H1 (cell line): ENCODE results near the gene BCL2. TPM values are rescaled to one million over a fixed set of nuclear protein-coding genes. Genes with fewer than 3 reads are reported as not detected.

ENCODE experiments used
- CTCF ChIA-PET: fragments of 300-600 bp; sonication (Branson Sonifier 250); formaldehyde crosslinking; loops from one replicate; lab custom pipeline; 2021; ENCODE audit not compliant: partially characterized antibody; lab: Charles Lee
- POLR2A ChIA-PET: fragments of 300-600 bp; sonication (Branson Sonifier 250); formaldehyde crosslinking; loops from one replicate; lab custom pipeline; 2021; ENCODE audit warnings: inconsistent platforms; ENCODE audit not compliant: partially characterized antibody; lab: Charles Lee
- DNase-seq, 2 experiments: peaks; one replicate each; pipeline versions ENCODE4 v3.0.0 to v3.0.0-alpha.2; 2010 to 2022; ENCODE audit warnings: low spot score in 2 of 2, low read depth in 1 of 2, mixed read lengths in 1 of 2
- FAIRE-seq: peaks from 2 replicates; lab custom pipeline; 2011; peaks lifted over from hg19 to GRCh38; lab: Jason Lieb, UNC
- H2AFZ ChIP-seq: 2 replicates; pipeline ENCODE4 v1.8.1; 2012; ENCODE audit warnings: low read length, inconsistent platforms
- H2AK5ac ChIP-seq: 2 replicates; pipeline ENCODE4 v1.6.1; 2013; ENCODE audit warnings: low read depth, low read length
- H2BK120ac ChIP-seq: replicated peaks from 2 replicates; pipeline ENCODE3; 2013; ENCODE audit warnings: low read depth, low read length, inconsistent platforms
- H2BK12ac ChIP-seq: 2 replicates; pipeline ENCODE4 v1.6.1; 2013; ENCODE audit warnings: low read depth, low read length
- H2BK15ac ChIP-seq: 2 replicates; pipeline ENCODE4 v1.6.1; 2013; ENCODE audit warnings: low read length
- H2BK20ac ChIP-seq: 2 replicates; pipeline ENCODE4 v1.6.1; 2013; ENCODE audit warnings: low read length
- H2BK5ac ChIP-seq: 2 replicates; pipeline ENCODE4 v1.6.1; 2013; ENCODE audit warnings: low read depth, low read length
- H3K14ac ChIP-seq: 2 replicates; pipeline ENCODE4 v1.6.1; 2013; ENCODE audit warnings: inconsistent platforms; ENCODE audit not compliant: insufficient read length
- H3K18ac ChIP-seq: 2 replicates; pipeline ENCODE4 v1.6.1; 2013; ENCODE audit warnings: low read length; ENCODE audit errors: extremely low read depth
- H3K23ac ChIP-seq: 2 replicates; pipeline ENCODE4 v1.6.1; 2013; ENCODE audit warnings: inconsistent platforms; ENCODE audit not compliant: insufficient read length
- H3K23me2 ChIP-seq: 2 replicates; pipeline ENCODE4 v1.6.1; 2013; ENCODE audit warnings: low read depth, low read length
- H3K27ac ChIP-seq: 2 replicates; pipeline ENCODE4 v1.6.1; 2011; ENCODE audit warnings: low read depth, low read length, inconsistent platforms
- H3K27me3 ChIP-seq, 4 experiments: replicated peaks in 1 of 4; 1 replicate in 1 of 4; 2 replicates in 3 of 4; pipeline versions ENCODE4 v1.6.1 to v1.8.1; 2011 to 2013; ENCODE audit warnings: low read length in 3 of 4, mild to moderate bottlenecking in 3 of 4, inconsistent platforms in 2 of 4, mixed read lengths in 2 of 4, moderate library complexity in 1 of 4; ENCODE audit not compliant: control insufficient read depth in 3 of 4, insufficient read depth in 3 of 4; ENCODE audit errors: extremely low read depth in 1 of 4
- H3K36me3 ChIP-seq, 4 experiments: 2 replicates each; pipeline versions ENCODE4 v1.6.1 to v1.8.1; 2011 to 2013; ENCODE audit warnings: mild to moderate bottlenecking in 4 of 4, low read length in 3 of 4, moderate library complexity in 2 of 4, control low read depth in 1 of 4, inconsistent platforms in 1 of 4; ENCODE audit not compliant: insufficient read depth in 4 of 4, control insufficient read depth in 2 of 4
- H3K4ac ChIP-seq: replicated peaks from 2 replicates; pipeline ENCODE3; 2013; ENCODE audit warnings: low read length, low read depth, mixed read lengths, inconsistent platforms; ENCODE audit not compliant: insufficient read length
- H3K4me1 ChIP-seq, 4 experiments: replicated peaks in 1 of 4; 1 replicate in 1 of 4; 2 replicates in 3 of 4; pipeline versions ENCODE4 v1.6.1 to v1.8.1; 2011 to 2013; ENCODE audit warnings: low read length in 3 of 4, inconsistent platforms in 2 of 4, mixed read lengths in 1 of 4; ENCODE audit not compliant: insufficient read depth in 4 of 4, control insufficient read depth in 3 of 4
- H3K4me2 ChIP-seq, 2 experiments: 2 replicates each; pipeline versions ENCODE4 v1.6.1 to v1.8.1; 2011 to 2013; ENCODE audit warnings: low read depth in 2 of 2, low read length in 2 of 2, control low read depth in 1 of 2, inconsistent platforms in 1 of 2, mild to moderate bottlenecking in 1 of 2; ENCODE audit not compliant: insufficient read depth in 1 of 2
- H3K4me3 ChIP-seq, 4 experiments: fragments of 200-600, 300-600 bp in 1 of 4; sonication (generic), shearing (Covaris generic), sonication (Bioruptor Twin) in 1 of 4; 2 replicates each; pipeline versions ENCODE4 v1.5.1 to v1.8.1; 2011 to 2016; ENCODE audit warnings: low read length in 4 of 4, low read depth in 3 of 4, control low read depth in 2 of 4, inconsistent platforms in 2 of 4, mild to moderate bottlenecking in 2 of 4, mixed read lengths in 1 of 4, moderate library complexity in 1 of 4; ENCODE audit not compliant: insufficient read depth in 2 of 4; ENCODE audit errors: extremely low read depth in 1 of 4
- H3K56ac ChIP-seq: replicated peaks from 2 replicates; pipeline ENCODE3; 2013; ENCODE audit warnings: low read depth, mild to moderate bottlenecking, mixed read lengths, low read length, inconsistent platforms; ENCODE audit not compliant: insufficient read length
- H3K79me1 ChIP-seq: 2 replicates; pipeline ENCODE4 v1.6.1; 2013; ENCODE audit warnings: low read depth, low read length, control low read depth
- H3K79me2 ChIP-seq, 2 experiments: 2 replicates each; pipeline versions ENCODE4 v1.6.1 to v1.8.1; 2012 to 2013; ENCODE audit warnings: low read length in 2 of 2, mild to moderate bottlenecking in 2 of 2, inconsistent platforms in 1 of 2; ENCODE audit not compliant: insufficient read depth in 2 of 2, control insufficient read depth in 1 of 2
- H3K9ac ChIP-seq, 4 experiments: replicated peaks in 1 of 4; 1 replicate in 1 of 4; 2 replicates in 3 of 4; pipeline versions ENCODE4 v1.6.1 to v1.8.1; 2011 to 2013; ENCODE audit warnings: low read depth in 3 of 4, low read length in 3 of 4, control low read depth in 2 of 4, mild to moderate bottlenecking in 2 of 4, moderate library complexity in 2 of 4, inconsistent platforms in 1 of 4; ENCODE audit errors: extremely low read depth in 1 of 4
- H3K9me3 ChIP-seq, 2 experiments: 2 replicates each; pipeline versions ENCODE4 v1.6.1 to v1.8.1; 2012 to 2013; ENCODE audit warnings: mild to moderate bottlenecking in 2 of 2, moderate library complexity in 2 of 2, control low read depth in 1 of 2, inconsistent platforms in 1 of 2, low read depth in 1 of 2, low read length in 1 of 2, mixed read lengths in 1 of 2; ENCODE audit not compliant: insufficient read depth in 2 of 2
- H4K20me1 ChIP-seq, 2 experiments: replicated peaks in 1 of 2; 2 replicates each; pipeline versions ENCODE3 to v1.8.1; 2011 to 2013; ENCODE audit warnings: inconsistent platforms in 2 of 2, low read length in 2 of 2, mild to moderate bottlenecking in 1 of 2; ENCODE audit not compliant: insufficient read depth in 2 of 2, control insufficient read depth in 1 of 2
- H4K5ac ChIP-seq: 2 replicates; pipeline ENCODE4 v1.6.1; 2013; ENCODE audit warnings: low read length, low read depth, mixed read lengths, inconsistent platforms; ENCODE audit not compliant: insufficient read length
- H4K8ac ChIP-seq: 2 replicates; pipeline ENCODE4 v1.8.0; 2013; ENCODE audit warnings: mild to moderate bottlenecking, moderate library complexity, low read length, inconsistent platforms; ENCODE audit not compliant: insufficient read depth; ENCODE audit errors: extremely low read depth
- H4K91ac ChIP-seq: replicated peaks from 2 replicates; pipeline ENCODE3; 2013; ENCODE audit warnings: low read length, mixed read lengths, inconsistent platforms; ENCODE audit not compliant: insufficient read length
- ASH2L ChIP-seq: fragments of 200-600, 300-600 bp; sonication (generic); IDR thresholded peaks from one replicate; pipeline ENCODE4 v1.7.1; 2017; ENCODE audit warnings: low read length
- CBX8 ChIP-seq: fragments of 300-800, 300-1000 bp; sonication (generic); IDR thresholded peaks from 2 replicates; pipeline ENCODE4 v1.7.1; 2016; ENCODE audit warnings: low read depth, low read length, borderline replicate concordance
- CHD1 ChIP-seq: IDR thresholded peaks from 2 replicates; pipeline ENCODE4 v1.6.1; 2012; ENCODE audit warnings: low read depth, low read length, improper control_type of control experiment
- CTBP2 ChIP-seq: IDR thresholded peaks from 2 replicates; pipeline ENCODE4 v1.7.0; 2011; ENCODE audit warnings: borderline replicate concordance, mild to moderate bottlenecking, moderate library complexity, mixed read lengths, low read length; ENCODE audit not compliant: insufficient read depth, insufficient read length
- FOSL1 ChIP-seq: IDR thresholded peaks from 2 replicates; pipeline ENCODE4 v1.6.1; 2011; ENCODE audit warnings: mild to moderate bottlenecking, low read depth, low read length, moderate library complexity; ENCODE audit not compliant: insufficient read depth
- KDM4A ChIP-seq: IDR thresholded peaks from one replicate; pipeline ENCODE4 v1.7.1; 2012; ENCODE audit warnings: low read depth, mild to moderate bottlenecking, moderate library complexity, low read length, inconsistent platforms; ENCODE audit not compliant: severe bottlenecking
- NANOG ChIP-seq: IDR thresholded peaks from 2 replicates; pipeline ENCODE4 v1.6.1; 2011; ENCODE audit warnings: low read length, low read depth, mild to moderate bottlenecking, inconsistent platforms; ENCODE audit not compliant: insufficient read depth, poor library complexity, severe bottlenecking
- RXRA ChIP-seq: IDR thresholded peaks from 2 replicates; pipeline ENCODE4 v1.6.1; 2011; ENCODE audit warnings: low read depth, mild to moderate bottlenecking, low read length, moderate library complexity; ENCODE audit not compliant: insufficient read depth
- SIN3A ChIP-seq, 2 experiments: IDR thresholded peaks in 1 of 2; conservative IDR thresholded peaks in 1 of 2; 2 replicates each; pipeline ENCODE4 v1.6.1; 2011 to 2012; ENCODE audit warnings: low read length in 2 of 2, improper control_type of control experiment in 1 of 2, low read depth in 1 of 2, mild to moderate bottlenecking in 1 of 2
- SIX5 ChIP-seq: IDR thresholded peaks from 2 replicates; pipeline ENCODE4 v1.6.1; 2011; ENCODE audit warnings: mild to moderate bottlenecking, low read depth, low read length
- SP1 ChIP-seq: IDR thresholded peaks from 2 replicates; pipeline ENCODE4 v1.6.1; 2011; ENCODE audit warnings: low read depth, low read length
- SP4 ChIP-seq: IDR thresholded peaks from 2 replicates; pipeline ENCODE4 v1.6.1; 2012; ENCODE audit warnings: low read length, inconsistent platforms
- SUZ12 ChIP-seq: fragments of 200-600 bp; sonication (generic); IDR thresholded peaks from 2 replicates; pipeline ENCODE4 v1.6.1; 2012; ENCODE audit warnings: mild to moderate bottlenecking, inconsistent platforms, low read length, moderate library complexity, mixed read lengths
- TCF12 ChIP-seq: IDR thresholded peaks from 2 replicates; pipeline ENCODE4 v1.6.1; 2011; ENCODE audit warnings: low read depth, mild to moderate bottlenecking, low read length
- YY1 ChIP-seq: IDR thresholded peaks from 2 replicates; pipeline ENCODE4 v1.6.1; 2011; ENCODE audit warnings: low read depth, mild to moderate bottlenecking, low read length
- WGBS, 2 experiments: shearing (Covaris generic) in 1 of 2; methylation state at CpG; one replicate each; pipeline versions ENCODE4 v1.1.6 to v1.1.7; 2013 to 2015; ENCODE audit warnings: low lambda C conversion rate in 2 of 2, mixed read lengths in 2 of 2, inconsistent platforms in 1 of 2, low coverage in 1 of 2, missing lambda C conversion rate in 1 of 2; ENCODE audit not compliant: insufficient replicate concordance in 2 of 2, insufficient coverage in 1 of 2, insufficient read length in 1 of 2; ENCODE audit errors: extremely low coverage in 1 of 2, missing lambda C conversion rate in 1 of 2; 5-methylcytosine and 5-hydroxymethylcytosine counted together
- polyA plus RNA-seq, 7 experiments: library from polyadenylated mRNA; depleted of rRNA in 3 of 7; stranded (reverse) in 5 of 7; unstranded in 2 of 7; fragments of >200 nt in 5 of 7; fragments of 200-250 nt in 2 of 7; gene quantifications; 1 replicate in 5 of 7; 2 replicates in 1 of 7; 4 replicates in 1 of 7; pipeline versions ENCODE4 v1.2.1 to v1.2.3, GENCODE V29; 2011 to 2013; ENCODE audit warnings: missing spikeins in 2 of 7, mixed read lengths in 2 of 7
- total RNA-seq: library from RNA; stranded (reverse); fragmentation: NEBNext Ultra II Directional; extraction: Animal tissue kit (Norgen Biotek cat#: 25700); gene quantifications from 2 replicates; pipeline ENCODE4 v1.2.1, GENCODE V29; 2021

Gene BCL2
- total and polyA plus RNA-seq, 2 of the 8 experiments (the other 6 are each of a cell fraction or from before 2014, with no cell fraction given), result 0.59 to 4.5 TPM

GRCh38 chr18:63203497-63203896 lies 116.1 kb downstream of the BCL2 start:
- no peak overlapping the region for H2BK120ac ChIP-seq
- no peak overlapping the region for H3K18ac ChIP-seq
- H2AK5ac ChIP-seq, result no peak overlapping the region
- no peak overlapping the region for H4K8ac ChIP-seq
- H3K56ac ChIP-seq, result no peak overlapping the region
- H4K20me1 ChIP-seq, result peaks cover 0 to 11% of the 10 kb centered on the region in 2 experiments
- H2BK20ac ChIP-seq, result no peak overlapping the region
- no peaks in the 10 kb centered on the region for H3K9me3 ChIP-seq
- no peak overlapping the region for H2BK15ac ChIP-seq
- FAIRE-seq (no peak), DNase-seq (no peak)
- H3K27ac ChIP-seq, result no peak overlapping the region
- no peak overlapping the region for H3K9ac ChIP-seq
- no peak overlapping the region for H4K5ac ChIP-seq
- no peak overlapping the region for H4K91ac ChIP-seq
- no peak overlapping the region for H2BK5ac ChIP-seq
- CTCF ChIA-PET, result interaction anchor here (1.2 to 1.7 kb wide), 2 partner anchors 147 to 182 kb away, joined by 3 to 4 read pairs; no protein-coding TSS in a partner anchor
- no peak overlapping the region for H3K14ac ChIP-seq
- H3K4me1 ChIP-seq, result no peaks in the 10 kb centered on the region
- whole genome bisulfite sequencing, 2 experiments, result 92% methylated on average over 3 of the region's 3 CpGs; no CpG with 5 or more reads in 1 of the 2 experiments
- POLR2A ChIA-PET, result no interaction called here
- no peak overlapping the region for H3K4me3 ChIP-seq
- H3K23me2 ChIP-seq, result peaks cover 10% of the 10 kb centered on the region; the same call in 1 of the 2 replicates
- peaks cover 0 to 7% of the 10 kb centered on the region in 2 experiments; a peak in 1 of 4 replicates for H3K79me2 ChIP-seq
- peaks cover 4% of the 10 kb centered on the region for H3K79me1 ChIP-seq
- no peak overlapping the region for H2BK12ac ChIP-seq
- H3K27me3 ChIP-seq, result no peaks in the 10 kb centered on the region
- no peak overlapping the region for H3K4ac ChIP-seq
- no peak overlapping the region for H3K23ac ChIP-seq
- H3K4me2 ChIP-seq, result no peak overlapping the region
- no peak overlapping the region for H2AFZ ChIP-seq
- no peaks in the 10 kb centered on the region; a peak in 2 of 8 replicates for H3K36me3 ChIP-seq
- TF ChIP-seq SIX5 (no peak), SIN3A (conservative IDR thresholded peaks at IDR 0.05 in 1 of 2, IDR thresholded peaks at IDR 0.05 in 1 of 2; ENCODE audit: low read depth in 1 of 2, low read length in 2 of 2) (no peak), YY1 (no peak), CTBP2 (no peak), SP4 (no peak), CHD1 (no peak), ASH2L (no peak), NANOG (no peak), FOSL1 (no peak), SP1 (no peak), CBX8 (no peak), SUZ12 (no peak), KDM4A (no peak), RXRA (no peak), TCF12 (no peak)
